HG02870 (cell line): ENCODE results near the gene USP47.

Experiments
- ATAC-seq: cut with Tn5 transposase; IDR thresholded peaks from one replicate; pipeline ENCODE4 v1.9.1; 2021; ENCODE audit warnings: mild to moderate bottlenecking, moderate library complexity; ENCODE audit not compliant: unreplicated experiment

Gene USP47

DNA sequence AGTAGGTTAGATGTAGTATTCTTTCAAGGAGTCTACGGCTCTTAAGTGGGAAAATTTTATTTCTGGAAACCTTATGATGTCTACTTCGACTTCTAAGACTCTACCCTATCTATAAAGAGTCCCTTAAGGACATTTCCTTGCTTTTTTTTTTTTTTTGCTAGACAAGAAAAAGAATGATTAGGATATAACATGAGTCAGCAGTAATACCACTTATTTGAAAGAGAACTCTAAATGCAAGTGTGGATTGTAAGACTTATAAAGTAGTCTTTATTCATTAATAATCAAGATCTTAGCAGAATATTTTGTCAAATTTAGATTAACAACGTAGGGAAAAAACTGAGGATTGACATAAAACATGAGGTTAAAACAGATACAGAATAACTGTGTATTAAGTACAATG, 95.7 kb downstream of the USP47 start:
- ATAC-seq: no peak

DNA sequence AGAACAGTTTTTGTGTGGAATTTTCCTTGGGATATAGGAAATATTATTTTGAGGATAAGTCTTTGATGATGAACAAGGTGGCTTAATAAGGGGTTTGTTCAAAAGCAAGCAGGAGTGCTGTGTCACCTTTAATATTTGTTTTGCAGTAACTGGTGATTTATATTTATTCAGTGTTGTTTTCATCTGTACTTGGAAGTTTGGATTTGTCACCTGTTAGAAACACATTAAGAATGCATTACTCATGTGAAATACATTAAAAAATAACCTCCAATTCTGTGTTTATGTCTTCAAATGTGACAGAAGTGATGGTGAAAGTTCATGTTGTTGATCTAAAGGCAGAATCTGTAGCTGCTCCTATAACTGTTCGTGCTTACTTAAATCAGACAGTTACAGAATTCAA, 96.2 kb downstream of the USP47 start:
- no peak for ATAC-seq

DNA sequence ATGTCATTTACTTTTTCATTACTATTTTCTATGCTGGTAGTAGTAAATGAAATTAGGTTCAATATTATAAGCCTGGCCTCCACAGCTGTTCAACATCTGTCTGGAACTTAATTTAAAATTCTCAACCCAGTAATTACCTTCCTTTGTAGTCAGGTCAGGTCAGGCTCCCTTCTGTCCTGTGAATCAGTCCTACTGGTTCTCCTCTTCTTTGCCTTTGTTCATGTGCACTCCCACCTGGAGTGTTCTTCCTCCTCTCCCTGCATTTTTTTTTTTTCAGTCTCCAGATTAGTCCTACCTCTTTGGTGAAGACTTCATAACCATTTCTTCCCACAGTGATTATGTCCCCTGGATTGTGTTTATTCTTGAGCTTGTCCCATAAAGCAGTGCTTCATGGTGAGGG, 98.8 kb downstream of the USP47 start:
- ATAC-seq: no peak

DNA sequence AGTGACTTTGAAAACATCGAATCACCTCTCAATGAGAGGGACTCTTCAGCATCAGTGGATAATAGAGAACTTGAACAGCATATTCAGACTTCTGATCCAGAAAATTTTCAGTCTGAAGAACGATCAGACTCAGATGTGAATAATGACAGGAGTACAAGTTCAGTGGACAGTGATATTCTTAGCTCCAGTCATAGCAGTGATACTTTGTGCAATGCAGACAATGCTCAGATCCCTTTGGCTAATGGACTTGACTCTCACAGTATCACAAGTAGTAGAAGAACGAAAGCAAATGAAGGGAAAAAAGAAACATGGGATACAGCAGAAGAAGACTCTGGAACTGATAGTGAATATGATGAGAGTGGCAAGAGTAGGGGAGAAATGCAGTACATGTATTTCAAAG, 100.9 kb downstream of the USP47 start:
- no peak for ATAC-seq

DNA sequence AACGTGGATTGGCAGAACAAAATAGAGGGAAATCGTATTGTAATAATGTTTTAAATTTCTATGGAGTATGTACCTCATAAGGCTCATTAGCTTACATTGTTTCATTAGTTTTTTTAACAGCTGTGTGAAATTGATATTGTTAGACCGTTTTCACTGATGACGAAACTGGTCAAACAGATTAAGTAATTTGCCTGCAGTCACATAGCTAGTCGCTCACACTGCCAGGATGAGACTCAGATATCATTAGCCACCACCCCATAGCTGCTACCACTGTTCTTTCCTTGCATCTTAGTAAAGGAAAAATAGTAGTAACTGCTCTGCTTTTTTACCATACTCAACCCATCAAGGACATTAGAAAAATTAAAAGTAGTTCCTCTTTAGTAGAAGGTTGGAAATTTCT, 102.7 kb downstream of the USP47 start:
- no peak for ATAC-seq

DNA sequence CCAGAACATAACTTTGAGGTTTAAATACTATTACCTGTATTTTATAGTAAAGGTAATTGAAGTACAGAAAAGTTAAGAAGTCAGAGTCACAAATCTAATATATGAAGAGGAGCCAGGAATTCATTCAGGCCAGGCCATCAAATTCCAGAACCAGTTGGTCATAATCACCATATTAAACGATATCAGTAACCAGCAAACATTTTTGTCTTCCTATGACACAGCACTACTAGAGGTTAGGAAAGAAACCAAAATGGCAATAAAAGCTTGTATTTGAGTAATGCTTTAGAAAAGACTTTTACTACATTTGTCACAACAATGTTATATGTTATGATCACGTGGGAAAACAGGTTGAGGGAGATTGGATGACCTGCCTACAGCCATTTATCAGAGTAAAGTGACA, 104.4 kb downstream of the USP47 start:
- no peak for ATAC-seq

DNA sequence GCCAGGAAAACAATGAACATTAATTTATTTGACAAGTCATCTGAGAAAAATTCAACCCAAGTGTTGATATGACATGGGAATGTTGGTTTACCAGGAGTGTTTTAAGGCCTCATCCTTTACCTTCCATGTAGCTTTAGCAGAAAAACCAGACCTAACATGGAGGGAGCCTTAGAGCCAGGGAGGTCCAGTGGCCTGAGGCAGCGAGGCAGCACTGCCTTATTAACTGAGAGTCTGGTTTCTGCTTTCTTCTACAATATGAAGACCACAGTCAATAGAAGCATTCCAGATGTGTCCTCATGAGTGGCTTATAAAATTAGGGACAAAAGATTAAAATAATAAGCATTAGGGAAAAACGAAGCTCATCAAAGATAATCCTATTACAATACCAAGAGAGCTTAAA, 105.1 kb downstream of the USP47 start:
- no peak for ATAC-seq

DNA sequence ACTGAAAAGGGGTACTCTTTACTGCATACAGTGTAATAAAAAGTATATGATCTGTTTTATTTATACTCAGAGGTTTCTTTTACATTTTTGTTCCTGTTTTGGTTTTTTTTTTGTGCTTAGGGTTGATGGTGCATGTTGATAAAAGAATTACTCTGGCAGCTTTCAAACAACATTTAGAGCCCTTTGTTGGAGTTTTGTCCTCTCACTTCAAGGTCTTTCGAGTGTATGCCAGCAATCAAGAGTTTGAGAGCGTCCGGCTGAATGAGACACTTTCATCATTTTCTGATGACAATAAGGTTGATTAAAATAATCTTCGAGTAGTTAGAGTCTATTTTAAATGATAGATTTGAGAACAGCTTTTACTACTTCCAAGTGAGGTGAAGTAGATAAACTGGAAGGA, 106.1 kb downstream of the USP47 start:
- ATAC-seq: no peak

DNA sequence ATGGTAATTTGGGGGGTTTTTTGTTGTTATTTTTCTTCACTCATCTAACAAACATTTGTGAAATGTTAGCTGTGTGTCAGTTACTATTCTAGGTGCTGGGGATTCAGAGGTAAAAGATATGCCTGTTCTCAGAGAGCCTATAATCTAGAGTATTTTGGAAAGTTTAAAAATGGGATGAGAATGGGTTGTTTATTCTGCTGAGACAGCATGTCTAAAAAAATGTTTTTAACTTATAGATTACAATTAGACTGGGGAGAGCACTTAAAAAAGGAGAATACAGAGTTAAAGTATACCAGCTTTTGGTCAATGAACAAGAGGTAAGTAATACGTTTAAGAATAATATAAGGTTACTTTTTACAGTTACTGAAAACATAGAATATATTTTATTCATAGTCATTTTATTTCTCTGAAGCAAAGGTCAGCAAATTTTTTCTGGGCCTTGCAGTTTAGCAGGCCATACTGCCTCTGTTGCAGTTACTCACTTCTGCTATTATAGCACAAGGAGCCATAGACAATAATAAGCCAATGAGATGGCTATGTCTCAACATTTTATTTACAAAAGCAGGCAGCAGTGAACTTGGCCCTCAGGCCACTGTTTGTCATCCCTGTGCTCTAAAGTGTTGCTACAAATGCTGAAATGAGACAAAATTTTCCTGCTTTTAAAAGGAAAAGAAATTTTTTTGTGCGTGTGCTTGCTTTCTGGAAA, 106.6 kb downstream of the USP47 start:
- ATAC-seq: no peak

DNA sequence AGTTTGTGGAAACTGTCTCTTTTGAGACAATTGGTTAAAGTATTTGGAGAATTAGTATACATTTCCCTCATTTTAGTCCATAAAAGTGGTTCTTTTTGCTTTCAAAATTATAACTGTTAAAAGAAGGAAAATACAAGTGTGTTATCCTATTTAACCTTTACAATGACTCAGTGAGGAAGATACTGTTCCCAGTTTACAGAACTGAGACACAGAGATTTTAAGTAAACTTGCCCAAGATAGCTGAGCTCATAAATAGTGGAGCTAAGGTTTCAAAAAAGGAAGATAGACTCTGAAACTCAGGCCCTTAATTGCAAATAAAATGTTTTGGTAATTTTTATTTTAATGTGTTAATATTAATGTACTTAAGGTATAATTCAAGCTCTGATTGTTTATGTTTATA, 107.7 kb downstream of the USP47 start:
- no peak for ATAC-seq

DNA sequence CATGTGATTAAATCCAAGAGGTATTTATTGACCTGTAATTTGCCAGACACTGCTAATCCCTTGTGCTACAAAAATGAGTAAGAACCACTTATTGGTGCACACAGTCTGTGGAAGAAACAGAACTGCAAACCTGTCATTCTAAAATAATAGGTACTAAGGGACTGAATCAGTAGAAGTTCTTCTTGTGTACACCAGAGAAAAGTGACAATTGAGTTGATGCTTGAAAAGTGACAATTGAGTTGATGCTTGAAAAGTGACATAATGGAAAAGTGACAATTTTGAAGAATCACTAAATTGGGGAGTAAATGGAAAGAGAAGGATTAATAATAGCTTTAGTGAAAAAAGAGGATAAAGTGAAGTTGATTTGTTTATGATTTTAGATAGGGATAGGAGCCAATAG, 110.3 kb downstream of the USP47 start:
- no peak for ATAC-seq

DNA sequence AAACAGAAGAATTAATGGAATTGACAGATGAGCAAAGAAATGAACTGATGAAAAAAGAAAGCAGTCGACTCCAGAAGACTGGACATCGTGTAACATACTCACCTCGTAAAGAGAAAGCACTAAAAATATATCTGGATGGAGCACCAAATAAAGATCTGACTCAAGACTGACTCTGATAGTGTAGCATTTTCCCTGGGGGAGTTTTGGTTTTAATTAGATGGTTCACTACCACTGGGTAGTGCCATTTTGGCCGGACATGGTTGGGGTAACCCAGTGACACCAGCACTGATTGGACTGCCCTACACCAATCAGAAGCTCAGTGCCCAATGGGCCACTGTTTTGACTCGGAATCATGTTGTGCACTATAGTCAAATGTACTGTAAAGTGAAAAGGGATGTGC, 114.2 kb downstream of the USP47 start:
- no peak for ATAC-seq

DNA sequence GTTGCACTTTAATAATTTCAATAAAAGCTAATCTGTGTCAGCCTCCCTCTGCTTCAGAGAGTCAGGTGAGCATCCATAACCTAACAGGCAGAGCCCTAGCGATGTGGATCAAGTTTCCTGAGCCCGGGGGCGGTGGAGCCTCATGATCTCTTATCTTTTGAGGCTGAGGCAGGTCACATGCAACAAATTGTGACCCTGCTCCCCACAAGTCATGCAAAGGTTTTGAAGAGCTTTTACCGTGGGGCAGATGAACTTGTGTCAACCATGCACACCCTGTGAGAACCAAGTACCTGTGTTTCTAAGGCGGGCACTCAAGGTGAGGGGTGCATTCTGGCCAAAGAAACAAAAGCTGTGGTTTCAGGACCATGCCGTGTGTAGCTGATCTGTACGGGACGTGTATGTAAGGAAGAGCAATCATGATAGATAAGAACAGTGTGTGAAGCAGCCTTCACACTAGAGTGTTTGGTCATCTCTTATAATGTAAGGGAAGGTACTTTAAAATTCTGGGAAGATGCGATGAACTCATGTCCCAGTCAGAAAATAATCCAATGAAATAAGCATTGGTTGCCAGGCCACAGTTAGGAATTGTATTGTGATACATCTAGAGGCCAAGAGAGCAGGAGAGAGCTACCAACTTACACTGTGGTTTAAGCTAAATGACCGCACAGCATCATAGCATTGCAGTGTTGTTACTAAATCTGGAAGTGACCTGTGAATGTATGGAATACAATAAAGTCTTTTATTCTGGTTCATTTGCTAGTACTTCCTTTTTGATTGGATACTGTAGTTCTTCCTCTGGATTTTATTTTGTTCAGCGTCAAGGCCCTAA, 116.8 kb downstream of the USP47 start:
- ATAC-seq: no peak

DNA sequence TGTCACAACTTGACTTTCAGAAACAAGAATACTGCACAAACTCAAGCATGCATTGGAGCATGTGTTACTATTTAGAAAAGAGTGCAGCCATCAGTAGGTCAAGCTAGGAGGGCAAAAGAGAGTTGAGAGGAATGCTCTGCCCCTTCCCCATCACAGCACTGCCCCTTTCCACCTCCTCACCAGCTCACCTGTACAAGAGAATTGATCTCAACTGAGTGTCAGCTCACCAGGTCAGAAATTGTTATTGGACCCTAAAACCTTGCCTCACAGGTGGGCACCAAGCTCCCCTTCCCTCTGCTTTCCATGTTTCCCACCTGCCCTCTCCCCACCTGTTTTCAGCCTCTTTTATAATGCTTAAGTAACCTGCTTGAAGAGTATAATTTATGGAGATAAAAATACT, 117.8 kb downstream of the USP47 start:
- no peak for ATAC-seq

DNA sequence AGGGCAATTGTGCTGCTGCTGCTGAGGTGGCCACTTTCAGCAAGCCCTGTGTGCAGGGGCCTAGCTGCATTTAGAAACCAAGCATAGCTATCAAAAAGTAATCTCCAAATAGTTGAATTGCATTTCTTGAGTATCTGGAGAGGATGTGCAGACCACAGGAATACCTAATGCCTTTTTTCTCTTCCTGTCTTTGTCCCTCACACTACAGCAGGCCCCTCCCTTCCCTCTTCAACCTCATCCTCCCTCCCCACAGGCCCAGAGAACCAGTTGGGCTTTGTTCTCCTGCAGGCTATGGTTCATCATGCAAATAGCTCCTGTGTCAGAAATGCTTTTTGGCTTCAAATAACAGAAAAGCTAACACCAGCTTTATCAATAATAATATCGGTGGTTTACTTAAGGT, 118.9 kb downstream of the USP47 start:
- ATAC-seq: no peak

DNA sequence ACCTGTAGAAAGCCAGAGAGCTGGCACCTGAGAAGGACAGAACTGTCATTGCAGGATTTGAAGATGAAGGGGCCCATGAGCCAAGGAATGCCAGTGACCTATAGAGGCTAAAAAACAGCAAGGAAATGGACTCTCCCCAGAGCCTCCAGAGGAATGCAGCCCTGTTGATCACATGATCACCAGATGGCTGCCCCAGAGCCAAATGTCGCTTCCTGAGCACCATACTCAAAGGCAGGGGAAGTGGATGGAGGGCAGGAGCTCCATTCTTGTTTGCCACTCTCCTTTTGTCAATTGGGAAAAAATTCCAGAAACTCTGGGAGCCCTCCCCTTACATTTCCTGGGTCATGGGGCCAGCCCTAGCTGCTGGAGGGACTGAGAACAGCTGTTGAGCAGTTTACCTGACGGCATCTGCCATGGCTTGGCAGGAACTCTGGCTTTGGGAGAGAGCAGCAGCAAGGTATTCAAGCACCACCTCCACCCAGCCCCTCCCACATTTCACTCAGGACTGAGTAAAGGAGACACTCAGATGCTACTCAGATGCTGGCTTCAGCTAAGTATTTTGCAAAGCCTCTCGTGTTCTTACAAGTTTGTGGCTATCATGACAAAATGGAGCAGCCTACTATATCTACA, 119.7 kb downstream of the USP47 start:
- ATAC-seq: no peak

DNA sequence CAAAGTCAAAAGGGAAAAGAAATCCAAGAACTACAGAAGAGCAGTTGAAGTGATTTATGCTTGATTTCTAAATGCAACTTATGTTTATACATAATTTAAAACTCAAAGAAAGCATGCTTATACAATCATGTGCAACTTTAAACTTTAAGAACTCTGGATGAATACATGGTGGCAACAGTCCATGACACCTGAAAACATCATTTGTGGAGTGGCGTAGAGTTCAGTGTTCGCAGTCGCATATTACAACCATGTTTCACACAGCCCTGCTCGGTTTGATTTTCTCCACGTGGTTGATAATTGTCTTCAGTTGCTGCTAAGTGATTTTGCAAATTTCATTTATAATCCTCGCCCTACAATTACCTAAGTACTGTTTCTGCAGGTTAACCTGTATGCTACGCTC, 121.3 kb downstream of the USP47 start:
- no peak for ATAC-seq

DNA sequence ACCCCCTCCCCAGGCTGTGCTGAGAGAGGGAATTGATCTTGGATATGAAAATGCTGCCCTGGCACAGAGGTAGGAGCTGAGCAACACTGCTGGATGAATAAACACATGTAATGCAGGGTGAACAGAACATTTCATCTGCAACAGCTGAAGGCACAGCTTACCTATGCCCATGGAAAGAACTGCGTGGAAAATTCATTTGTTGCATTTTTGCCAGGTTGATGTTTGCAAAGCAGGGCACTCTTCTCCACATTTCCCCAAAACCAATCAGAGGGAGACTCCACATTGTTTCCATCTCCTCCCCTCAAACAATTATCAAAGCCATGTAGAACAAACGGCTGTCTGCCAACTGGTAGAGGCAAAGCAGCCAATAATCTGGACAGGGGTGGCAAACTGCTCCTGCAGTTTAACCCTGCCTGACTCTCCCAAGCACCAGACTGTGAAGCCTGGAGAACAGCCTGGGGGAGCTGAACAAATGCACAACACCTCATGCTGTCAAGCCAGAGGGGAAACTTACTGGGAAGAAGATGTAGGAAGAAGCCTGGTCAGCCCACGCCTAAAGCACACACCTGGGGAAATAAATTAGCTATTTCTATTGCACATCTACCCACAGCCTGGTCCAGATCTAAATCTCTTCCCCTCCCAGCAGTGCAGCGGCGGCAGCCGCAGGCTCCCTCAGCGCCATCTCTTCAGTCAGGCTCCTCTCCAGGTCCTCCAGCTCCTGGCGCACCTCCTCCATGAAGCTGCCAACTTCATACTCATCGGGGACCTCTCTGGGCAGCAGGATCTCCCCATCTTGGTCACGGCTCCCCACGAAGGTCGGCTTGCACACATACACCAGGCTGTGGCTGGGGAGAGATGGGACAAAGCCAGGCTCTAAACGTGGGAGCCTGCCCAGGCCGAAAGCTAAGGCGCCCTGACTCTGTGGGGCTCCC, 122.3 kb downstream of the USP47 start:
- ATAC-seq: no peak

DNA sequence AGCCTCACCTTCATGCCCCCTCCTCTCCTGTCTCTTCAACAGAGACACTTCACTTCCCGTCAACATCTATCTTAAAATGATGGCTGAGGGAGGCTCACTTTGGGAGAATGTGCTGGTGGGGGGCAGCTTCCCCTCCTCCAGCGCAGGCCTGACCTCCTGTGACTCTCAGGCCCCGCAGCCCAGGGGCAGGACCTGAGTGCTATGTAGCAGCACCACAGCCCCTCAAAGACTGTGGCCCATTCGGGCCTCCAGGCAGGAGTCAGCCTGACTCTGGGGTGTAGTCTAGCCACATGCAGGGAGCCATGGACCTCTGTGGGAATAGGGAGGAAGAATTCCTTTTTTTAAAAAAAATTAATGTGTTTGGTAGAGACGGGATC, 123.0 kb downstream of the USP47 start:
- no peak for ATAC-seq

DNA sequence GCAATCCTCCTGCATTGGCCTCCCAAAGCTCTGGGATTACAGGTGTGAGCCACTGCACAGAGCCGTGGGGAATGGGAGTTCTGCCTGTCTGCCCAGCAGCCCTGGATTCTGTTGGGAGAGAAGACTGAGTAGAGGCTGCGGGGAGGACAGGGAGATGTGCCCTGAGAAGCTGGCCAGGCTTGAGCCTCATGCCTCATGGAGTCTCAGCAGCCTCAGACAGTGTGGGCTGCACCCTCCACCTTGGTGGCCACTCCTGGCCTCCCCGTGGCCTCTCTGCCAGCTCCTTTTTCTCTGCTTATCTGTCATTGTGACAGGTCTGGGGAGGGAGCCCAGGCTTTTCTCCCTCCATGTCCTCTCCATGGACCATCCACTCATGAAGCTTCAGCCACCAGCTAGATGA, 123.4 kb downstream of the USP47 start:
- ATAC-seq: no peak
